ENCODE data around the gene DDX39B.

The DDX39B gene

GRCh38 chr6:31579119-31579505 is 37.3 kb upstream of the DDX39B start:
- Histone ChIP-seq H3K27me3 (ENCODE audit: insufficient read depth, poor library complexity, severe bottlenecking) (no peaks in the 10 kb centered on the region), H3K4me3 (replicated peaks; ENCODE audit: insufficient read depth, low read length) (no peak overlapping the region), H3K27ac (replicated peaks) (no peak overlapping the region)
- no peak for TF ChIP-seq POLR2AphosphoS5 (IDR thresholded peaks at IDR 0.05; ENCODE audit: low read depth)
- TF ChIP-seq SPI1 (IDR thresholded peaks at IDR 0.05; ENCODE audit: borderline replicate concordance, low read depth) = no peak
- TF ChIP-seq GABPA (IDR thresholded peaks at IDR 0.05; ENCODE audit: low read depth) = no peak
- TF ChIP-seq, protein P1, sequence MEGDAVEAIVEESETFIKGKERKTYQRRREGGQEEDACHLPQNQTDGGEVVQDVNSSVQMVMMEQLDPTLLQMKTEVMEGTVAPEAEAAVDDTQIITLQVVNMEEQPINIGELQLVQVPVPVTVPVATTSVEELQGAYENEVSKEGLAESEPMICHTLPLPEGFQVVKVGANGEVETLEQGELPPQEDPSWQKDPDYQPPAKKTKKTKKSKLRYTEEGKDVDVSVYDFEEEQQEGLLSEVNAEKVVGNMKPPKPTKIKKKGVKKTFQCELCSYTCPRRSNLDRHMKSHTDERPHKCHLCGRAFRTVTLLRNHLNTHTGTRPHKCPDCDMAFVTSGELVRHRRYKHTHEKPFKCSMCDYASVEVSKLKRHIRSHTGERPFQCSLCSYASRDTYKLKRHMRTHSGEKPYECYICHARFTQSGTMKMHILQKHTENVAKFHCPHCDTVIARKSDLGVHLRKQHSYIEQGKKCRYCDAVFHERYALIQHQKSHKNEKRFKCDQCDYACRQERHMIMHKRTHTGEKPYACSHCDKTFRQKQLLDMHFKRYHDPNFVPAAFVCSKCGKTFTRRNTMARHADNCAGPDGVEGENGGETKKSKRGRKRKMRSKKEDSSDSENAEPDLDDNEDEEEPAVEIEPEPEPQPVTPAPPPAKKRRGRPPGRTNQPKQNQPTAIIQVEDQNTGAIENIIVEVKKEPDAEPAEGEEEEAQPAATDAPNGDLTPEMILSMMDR (IDR thresholded peaks at IDR 0.05; ENCODE audit: insufficient read depth, low read length) = no peak
- TF ChIP-seq, protein P2, sequence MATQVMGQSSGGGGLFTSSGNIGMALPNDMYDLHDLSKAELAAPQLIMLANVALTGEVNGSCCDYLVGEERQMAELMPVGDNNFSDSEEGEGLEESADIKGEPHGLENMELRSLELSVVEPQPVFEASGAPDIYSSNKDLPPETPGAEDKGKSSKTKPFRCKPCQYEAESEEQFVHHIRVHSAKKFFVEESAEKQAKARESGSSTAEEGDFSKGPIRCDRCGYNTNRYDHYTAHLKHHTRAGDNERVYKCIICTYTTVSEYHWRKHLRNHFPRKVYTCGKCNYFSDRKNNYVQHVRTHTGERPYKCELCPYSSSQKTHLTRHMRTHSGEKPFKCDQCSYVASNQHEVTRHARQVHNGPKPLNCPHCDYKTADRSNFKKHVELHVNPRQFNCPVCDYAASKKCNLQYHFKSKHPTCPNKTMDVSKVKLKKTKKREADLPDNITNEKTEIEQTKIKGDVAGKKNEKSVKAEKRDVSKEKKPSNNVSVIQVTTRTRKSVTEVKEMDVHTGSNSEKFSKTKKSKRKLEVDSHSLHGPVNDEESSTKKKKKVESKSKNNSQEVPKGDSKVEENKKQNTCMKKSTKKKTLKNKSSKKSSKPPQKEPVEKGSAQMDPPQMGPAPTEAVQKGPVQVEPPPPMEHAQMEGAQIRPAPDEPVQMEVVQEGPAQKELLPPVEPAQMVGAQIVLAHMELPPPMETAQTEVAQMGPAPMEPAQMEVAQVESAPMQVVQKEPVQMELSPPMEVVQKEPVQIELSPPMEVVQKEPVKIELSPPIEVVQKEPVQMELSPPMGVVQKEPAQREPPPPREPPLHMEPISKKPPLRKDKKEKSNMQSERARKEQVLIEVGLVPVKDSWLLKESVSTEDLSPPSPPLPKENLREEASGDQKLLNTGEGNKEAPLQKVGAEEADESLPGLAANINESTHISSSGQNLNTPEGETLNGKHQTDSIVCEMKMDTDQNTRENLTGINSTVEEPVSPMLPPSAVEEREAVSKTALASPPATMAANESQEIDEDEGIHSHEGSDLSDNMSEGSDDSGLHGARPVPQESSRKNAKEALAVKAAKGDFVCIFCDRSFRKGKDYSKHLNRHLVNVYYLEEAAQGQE (IDR thresholded peaks at IDR 0.05; ENCODE audit: insufficient replicate concordance, low read depth) = no peak
- DNase-seq (ENCODE audit: low read depth in 1 of 2, low spot score in 1 of 2) = no peak

GRCh38 chr6:31578184-31579118 is 36.6 kb upstream of the DDX39B start:
- H3K27me3 ChIP-seq (ENCODE audit: insufficient read depth, poor library complexity, severe bottlenecking) = no peaks in the 10 kb centered on the region
- no peak overlapping the region for H3K27ac ChIP-seq (replicated peaks)
- no peak for DNase-seq (ENCODE audit: low read depth in 1 of 2, low spot score in 1 of 2)
- TF ChIP-seq, protein P2 (IDR thresholded peaks at IDR 0.05; ENCODE audit: insufficient replicate concordance, low read depth) = no peak
- peak; percentile 75; the same call in 1 of the 2 replicates for TF ChIP-seq POLR2AphosphoS5 (IDR thresholded peaks at IDR 0.05; ENCODE audit: low read depth)
- peak overlapping the region; percentile 79 for H3K4me3 ChIP-seq (replicated peaks; ENCODE audit: insufficient read depth, low read length)

DNA sequence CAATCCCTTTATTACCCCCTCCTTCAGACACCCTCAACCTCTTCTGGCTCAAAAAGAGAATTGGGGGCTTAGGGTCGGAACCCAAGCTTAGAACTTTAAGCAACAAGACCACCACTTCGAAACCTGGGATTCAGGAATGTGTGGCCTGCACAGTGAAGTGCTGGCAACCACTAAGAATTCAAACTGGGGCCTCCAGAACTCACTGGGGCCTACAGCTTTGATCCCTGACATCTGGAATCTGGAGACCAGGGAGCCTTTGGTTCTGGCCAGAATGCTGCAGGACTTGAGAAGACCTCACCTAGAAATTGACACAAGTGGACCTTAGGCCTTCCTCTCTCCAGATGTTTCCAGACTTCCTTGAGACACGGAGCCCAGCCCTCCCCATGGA is 35.8 kb upstream of the DDX39B start:
- H3K27ac ChIP-seq (replicated peaks) = no peak overlapping the region
- TF ChIP-seq SPI1 (IDR thresholded peaks at IDR 0.05; ENCODE audit: borderline replicate concordance, low read depth) = no peak
- TF ChIP-seq, protein P1 (IDR thresholded peaks at IDR 0.05; ENCODE audit: insufficient read depth, low read length) = no peak
- TF ChIP-seq POLR2AphosphoS5 (IDR thresholded peaks at IDR 0.05; ENCODE audit: low read depth) = no peak
- TF ChIP-seq, protein P2 (IDR thresholded peaks at IDR 0.05; ENCODE audit: insufficient replicate concordance, low read depth) = no peak
- no peak for TF ChIP-seq GABPA (IDR thresholded peaks at IDR 0.05; ENCODE audit: low read depth)
- peak overlapping the region; percentile 79 for H3K4me3 ChIP-seq (replicated peaks; ENCODE audit: insufficient read depth, low read length)
- no peak for DNase-seq (ENCODE audit: low read depth in 1 of 2, low spot score in 1 of 2)
- H3K27me3 ChIP-seq (ENCODE audit: insufficient read depth, poor library complexity, severe bottlenecking) = no peaks in the 10 kb centered on the region
